ENCODE measurements around the gene DSTN.
"Not testable (repeated sequence)": the region's sequence is repeated elsewhere in the genome, so short reads cannot be mapped to it uniquely, and the experiment has no call there.

The DSTN gene

GRCh38 chr20:17653835-17654648 is 84.2 kb downstream of the DSTN start:
- no peak for DNase-seq

DNA sequence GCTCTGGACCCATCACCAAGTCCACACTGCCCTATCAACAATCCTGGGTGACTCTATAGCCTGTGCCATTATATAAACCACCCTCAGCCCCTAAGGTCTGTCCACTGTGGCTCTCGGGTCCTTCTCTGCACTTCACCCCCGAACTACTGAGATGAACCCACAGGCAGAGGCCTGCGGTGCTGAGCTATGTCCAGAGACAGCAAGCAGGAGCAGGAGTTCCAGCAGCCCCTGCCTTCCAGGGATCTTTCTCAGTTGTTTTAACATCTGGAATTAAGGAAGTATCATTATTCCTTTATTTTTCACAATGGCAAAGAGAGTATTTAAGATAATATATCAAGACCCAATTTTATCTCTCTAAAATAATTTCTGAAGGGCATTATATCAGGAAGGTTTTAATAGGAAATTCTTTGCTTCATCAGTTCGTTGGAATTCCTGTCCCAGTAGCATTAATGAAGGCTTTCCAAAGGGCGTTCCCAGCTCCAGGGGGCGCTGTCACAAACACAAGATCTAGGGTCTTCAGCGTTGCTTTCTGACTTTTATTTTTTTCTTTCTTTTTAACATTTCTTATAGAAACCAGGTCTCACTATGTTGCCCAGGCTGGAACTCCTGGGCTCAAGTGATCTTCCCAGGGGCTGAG is 84.9 kb downstream of the DSTN start:
- peak in 1 of 2 experiments; percentile 45 for DNase-seq

GRCh38 chr20:17655286-17655651 is 85.4 kb downstream of the DSTN start:
- DNase-seq, result no peak

DNA sequence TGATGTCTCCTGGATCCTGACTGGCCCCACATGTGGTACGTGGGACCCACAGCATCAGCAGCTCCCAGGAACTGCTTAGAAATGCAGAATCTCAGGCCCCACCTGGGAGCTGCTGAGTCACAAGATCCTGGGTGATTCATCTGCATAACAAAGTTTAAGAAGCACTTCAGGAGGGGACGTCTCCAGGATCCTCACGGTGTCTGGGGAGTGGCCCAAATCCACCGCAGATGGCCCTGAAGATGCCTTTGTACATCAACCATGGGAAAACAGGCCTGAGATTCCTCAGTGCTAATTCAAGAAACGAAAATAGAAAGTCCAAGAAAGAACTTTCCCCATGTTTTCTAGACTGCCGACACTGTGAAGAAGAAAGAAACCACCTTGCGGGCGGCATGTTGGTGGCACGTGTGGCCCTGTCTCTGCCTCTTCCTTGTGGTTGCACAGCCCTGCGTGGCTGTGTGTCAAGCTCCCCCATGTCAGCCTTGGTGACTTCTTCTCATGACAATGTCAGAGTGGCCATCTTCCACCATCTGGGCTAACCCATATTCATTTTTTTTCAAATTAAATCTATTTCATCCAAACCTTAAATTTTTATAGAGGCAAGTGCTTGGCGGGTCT is 86.1 kb downstream of the DSTN start:
- DNase-seq, result no peak

GRCh38 chr20:17657079-17657825 is 87.4 kb downstream of the DSTN start:
- no peak for DNase-seq

DNA sequence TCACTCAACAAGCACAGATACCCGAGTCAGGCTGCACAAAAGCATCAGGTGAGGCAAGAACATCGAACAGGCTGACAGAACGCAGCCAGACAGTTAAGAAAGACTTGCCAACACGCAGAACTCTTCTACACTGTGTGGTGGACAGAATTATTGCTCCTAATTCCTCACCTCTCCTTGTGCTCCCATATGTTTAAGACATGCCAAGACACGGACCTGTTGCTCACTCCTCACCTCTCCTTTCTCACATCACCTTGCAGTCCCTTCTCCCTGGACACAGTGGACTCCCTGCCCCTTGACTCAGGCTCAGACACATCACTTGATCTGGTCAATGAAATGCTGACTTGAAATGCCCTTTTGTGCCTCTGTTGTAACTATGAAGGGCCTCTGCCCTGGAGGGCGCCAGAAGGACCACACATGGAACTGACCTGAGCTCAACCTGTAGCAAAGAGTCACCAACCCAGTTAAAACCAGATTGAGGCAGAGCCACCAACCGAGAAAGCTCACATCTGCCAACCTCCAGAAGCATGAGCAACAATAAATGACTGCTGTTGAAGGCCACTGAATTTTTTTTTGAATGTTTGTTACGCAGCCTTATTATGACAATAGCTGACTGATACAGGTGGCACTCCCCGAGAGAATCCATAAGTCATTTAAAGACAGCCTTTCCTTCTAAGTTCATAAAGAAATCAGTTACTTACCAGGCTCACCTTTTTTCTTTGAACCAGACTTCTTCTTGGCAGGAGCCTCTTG is 88.2 kb downstream of the DSTN start:
- no peak for DNase-seq

- DNase-seq, result no peak
These were observed 88.7 kb downstream of the DSTN start for GRCh38 chr20:17658648-17658993.

DNA sequence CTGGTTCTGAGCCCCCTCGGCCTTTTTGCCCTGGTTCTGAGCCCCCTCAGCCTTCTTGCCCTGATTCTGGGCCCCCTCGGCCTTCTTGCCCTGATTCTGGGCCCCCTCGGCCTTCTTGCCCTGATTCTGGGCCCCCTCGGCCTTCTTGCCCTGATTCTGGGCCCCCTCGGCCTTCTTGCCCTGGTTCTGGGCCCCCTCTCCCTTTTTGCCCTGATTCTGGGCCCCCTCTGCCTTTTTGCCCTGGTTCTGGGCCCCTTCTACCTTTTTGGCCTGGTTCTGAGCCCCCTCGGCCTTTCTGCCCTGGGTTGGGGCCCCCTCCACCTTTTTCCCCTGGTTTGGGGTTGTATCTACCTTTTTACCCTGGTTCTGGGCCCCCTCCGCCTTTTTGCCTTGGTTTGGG is 89.5 kb downstream of the DSTN start:
- not testable (repeated sequence) for DNase-seq

Data from NCI-H526 (cell line).